Calu3 (cell line): ENCODE data around the gene TRMT2A. TPM values are rescaled to one million over a fixed set of nuclear protein-coding genes. Genes with fewer than 3 reads are reported as not detected.

Source experiments
- BruUV-seq: library from RNA; stranded (reverse); fragments of 400-500 nt; replicated peaks from 2 replicates; lab custom pipeline; 2021; lab: Mats Ljungman, UMichigan
- CTCF ChIA-PET: fragments of 300-600 bp; sonication (Branson Sonifier 250); formaldehyde crosslinking; loops from one replicate; lab custom pipeline; 2022; ENCODE audit warnings: antibody characterized with exemption; lab: Charles Lee
- DNase-seq: peaks from one replicate; pipeline ENCODE4 v3.0.0; 2022
- H3K27ac Mint-ChIP-seq: one replicate; pipeline ENCODE4 v1.8.0; 2022; ENCODE audit warnings: mixed read lengths; ENCODE audit not compliant: unreplicated experiment
- H3K27me3 Mint-ChIP-seq: one replicate; pipeline ENCODE4 v1.8.0; 2022; ENCODE audit warnings: mixed read lengths; ENCODE audit not compliant: unreplicated experiment
- H3K36me3 Mint-ChIP-seq: one replicate; pipeline ENCODE4 v1.8.0; 2022; ENCODE audit warnings: mild to moderate bottlenecking, moderate library complexity, mixed read lengths; ENCODE audit not compliant: insufficient read depth, unreplicated experiment
- H3K4me1 Mint-ChIP-seq: one replicate; pipeline ENCODE4 v1.8.0; 2022; ENCODE audit warnings: mild to moderate bottlenecking, low read depth, mixed read lengths; ENCODE audit not compliant: unreplicated experiment
- H3K4me3 Mint-ChIP-seq: one replicate; pipeline ENCODE4 v1.8.0; 2022; ENCODE audit warnings: mild to moderate bottlenecking, low read depth, moderate library complexity, mixed read lengths; ENCODE audit not compliant: unreplicated experiment
- H3K9me3 Mint-ChIP-seq: one replicate; pipeline ENCODE4 v1.8.0; 2022; ENCODE audit warnings: low read depth, mixed read lengths; ENCODE audit not compliant: unreplicated experiment
- intact Hi-C: fragments of 100-400 bp; cut with micrococcal nuclease; formaldehyde crosslinking; loops from one replicate; pipeline ENCODE4 v1.10.0; 2022; ENCODE audit not compliant: unreplicated experiment
- total RNA-seq: library from RNA; stranded (reverse); gene quantifications from 2 replicates; pipeline ENCODE4 v1.2.3, GENCODE V29; 2022
- TF ChIP-seq, protein P1 (sequence below): fragments of 200-600 bp; IDR thresholded peaks from one replicate; pipeline ENCODE4 v1.8.0; 2022; ENCODE audit warnings: antibody characterized with exemption; ENCODE audit not compliant: unreplicated experiment

TRMT2A gene
- total RNA-seq, 1 experiment from 2014 or later = 63.0 TPM

DNA sequence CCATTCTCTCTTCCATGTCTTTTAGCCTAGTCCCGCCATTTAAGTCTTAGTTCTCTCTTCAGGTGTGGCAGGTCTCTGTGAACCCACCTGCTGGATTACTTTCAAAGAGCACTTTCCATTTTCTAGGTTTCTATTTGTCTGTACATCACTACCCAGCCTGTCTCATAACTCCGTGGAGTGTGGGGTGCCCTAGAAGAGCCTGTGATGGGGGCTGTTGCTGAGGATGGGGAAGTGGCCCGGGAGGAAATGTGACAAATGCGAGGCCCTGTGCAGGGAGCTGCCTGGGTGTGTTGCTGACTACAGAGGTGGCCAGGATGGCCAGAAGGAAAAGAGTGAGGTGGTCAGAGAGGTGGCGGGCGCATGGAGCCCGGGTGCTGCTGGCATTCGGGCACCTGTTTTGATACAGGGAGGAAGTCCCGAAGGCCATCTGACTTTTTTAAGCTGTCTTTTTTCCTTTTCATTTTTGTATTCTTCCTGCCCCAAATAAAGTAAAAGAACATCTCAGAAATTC, 26.2 kb downstream of the TRMT2A start:
- CTCF ChIA-PET = no interaction called here
- Mint-ChIP-seq H3K9me3 (no peaks in the 10 kb centered on the region), H3K27me3 (no peaks in the 10 kb centered on the region), H3K27ac (no peak overlapping the region), H3K36me3 (peaks cover 76% of the 10 kb centered on the region), H3K4me3 (no peak overlapping the region), H3K4me1 (no peaks in the 10 kb centered on the region)
- BruUV-seq = no TSS peak
- TF ChIP-seq, protein P1, sequence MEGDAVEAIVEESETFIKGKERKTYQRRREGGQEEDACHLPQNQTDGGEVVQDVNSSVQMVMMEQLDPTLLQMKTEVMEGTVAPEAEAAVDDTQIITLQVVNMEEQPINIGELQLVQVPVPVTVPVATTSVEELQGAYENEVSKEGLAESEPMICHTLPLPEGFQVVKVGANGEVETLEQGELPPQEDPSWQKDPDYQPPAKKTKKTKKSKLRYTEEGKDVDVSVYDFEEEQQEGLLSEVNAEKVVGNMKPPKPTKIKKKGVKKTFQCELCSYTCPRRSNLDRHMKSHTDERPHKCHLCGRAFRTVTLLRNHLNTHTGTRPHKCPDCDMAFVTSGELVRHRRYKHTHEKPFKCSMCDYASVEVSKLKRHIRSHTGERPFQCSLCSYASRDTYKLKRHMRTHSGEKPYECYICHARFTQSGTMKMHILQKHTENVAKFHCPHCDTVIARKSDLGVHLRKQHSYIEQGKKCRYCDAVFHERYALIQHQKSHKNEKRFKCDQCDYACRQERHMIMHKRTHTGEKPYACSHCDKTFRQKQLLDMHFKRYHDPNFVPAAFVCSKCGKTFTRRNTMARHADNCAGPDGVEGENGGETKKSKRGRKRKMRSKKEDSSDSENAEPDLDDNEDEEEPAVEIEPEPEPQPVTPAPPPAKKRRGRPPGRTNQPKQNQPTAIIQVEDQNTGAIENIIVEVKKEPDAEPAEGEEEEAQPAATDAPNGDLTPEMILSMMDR = no peak
- intact Hi-C loops = no loop called here
- DNase-seq = no peak

DNA sequence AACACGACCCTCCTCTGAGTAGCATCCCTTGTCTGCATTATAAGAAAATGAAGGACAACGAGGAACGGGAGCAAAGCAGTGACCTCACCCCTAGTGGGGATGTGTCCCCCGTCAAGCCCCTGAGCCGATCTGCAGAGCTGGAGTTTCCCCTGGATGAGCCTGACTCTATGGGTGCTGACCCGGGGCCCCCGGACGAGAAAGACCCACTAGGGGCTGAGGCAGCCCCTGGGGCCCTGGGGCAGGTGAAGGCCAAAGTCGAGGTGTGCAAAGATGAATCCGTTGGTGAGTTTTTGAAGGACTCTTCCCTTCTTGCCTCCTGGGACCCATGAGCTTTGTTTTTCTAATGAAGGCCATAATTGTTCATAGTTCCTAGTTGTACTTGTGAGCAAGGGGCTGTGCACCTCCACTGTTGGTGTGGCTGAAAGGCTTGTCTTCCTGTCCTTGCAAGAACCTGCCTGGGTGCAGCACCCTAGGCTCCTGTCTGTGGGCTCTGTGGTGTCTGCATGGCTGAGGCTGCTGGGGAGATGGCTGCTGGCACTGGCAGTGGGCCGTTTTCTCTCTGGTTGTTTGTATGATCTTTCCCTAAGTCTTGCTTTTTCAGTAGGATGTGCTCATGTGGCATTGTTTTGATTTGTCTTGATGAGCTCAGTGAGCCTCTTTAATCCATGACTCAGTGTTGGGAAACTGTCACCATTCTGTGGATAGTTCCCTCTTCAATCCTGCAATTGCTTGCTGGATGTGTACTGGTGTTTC, 26.9 kb downstream of the TRMT2A start:
- Mint-ChIP-seq H3K36me3 (peaks cover 76% of the 10 kb centered on the region), H3K27ac (no peak overlapping the region), H3K27me3 (no peaks in the 10 kb centered on the region), H3K4me3 (no peak overlapping the region), H3K4me1 (no peaks in the 10 kb centered on the region), H3K9me3 (no peaks in the 10 kb centered on the region)
- intact Hi-C loops = no loop called here
- no TSS peak for BruUV-seq
- CTCF ChIA-PET = no interaction called here
- TF ChIP-seq, protein P1 = no peak
- no peak for DNase-seq

DNA sequence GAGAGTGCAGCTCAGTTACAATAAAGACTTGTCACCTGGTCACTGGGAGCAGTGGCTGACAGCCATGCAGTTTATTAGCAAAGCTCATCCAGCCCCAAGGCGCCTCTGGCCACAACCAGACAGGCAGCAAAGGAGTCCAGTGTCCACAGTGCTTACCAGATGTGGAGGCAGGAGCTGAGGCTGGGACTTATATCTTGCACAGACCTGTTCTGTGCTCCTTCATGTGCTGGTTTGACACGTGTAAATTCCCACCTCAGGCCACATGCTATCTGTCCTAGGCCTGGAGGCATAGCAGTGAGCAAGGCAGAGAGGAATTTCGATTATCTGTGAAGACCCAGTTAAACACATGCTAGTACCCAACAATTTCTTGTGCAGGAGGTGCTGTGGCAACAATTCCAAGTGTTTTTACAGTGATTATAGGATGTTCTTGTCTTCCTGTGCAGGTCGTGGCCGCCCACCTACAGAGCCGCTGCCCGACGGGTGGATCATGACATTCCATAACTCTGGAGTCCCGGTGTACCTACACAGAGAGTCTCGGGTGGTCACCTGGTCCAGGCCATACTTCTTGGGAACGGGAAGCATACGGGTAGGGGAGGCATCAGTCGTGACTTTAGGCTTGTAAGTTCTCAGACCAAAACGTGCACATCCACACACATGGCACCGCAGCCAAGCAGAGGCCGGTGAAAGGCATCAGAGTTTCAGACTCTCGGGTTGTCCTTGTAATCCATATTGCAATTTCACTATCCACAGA, 27.6 kb downstream of the TRMT2A start:
- no TSS peak for BruUV-seq
- H3K4me3 Mint-ChIP-seq = no peak overlapping the region
- intact Hi-C loops = no loop called here
- no peaks in the 10 kb centered on the region for H3K9me3 Mint-ChIP-seq
- CTCF ChIA-PET = no interaction called here
- peaks cover 75% of the 10 kb centered on the region for H3K36me3 Mint-ChIP-seq
- peaks cover 6% of the 10 kb centered on the region for H3K4me1 Mint-ChIP-seq
- H3K27me3 Mint-ChIP-seq = no peaks in the 10 kb centered on the region
- TF ChIP-seq, protein P1 = no peak
- no peak overlapping the region for H3K27ac Mint-ChIP-seq
- no peak for DNase-seq

DNA sequence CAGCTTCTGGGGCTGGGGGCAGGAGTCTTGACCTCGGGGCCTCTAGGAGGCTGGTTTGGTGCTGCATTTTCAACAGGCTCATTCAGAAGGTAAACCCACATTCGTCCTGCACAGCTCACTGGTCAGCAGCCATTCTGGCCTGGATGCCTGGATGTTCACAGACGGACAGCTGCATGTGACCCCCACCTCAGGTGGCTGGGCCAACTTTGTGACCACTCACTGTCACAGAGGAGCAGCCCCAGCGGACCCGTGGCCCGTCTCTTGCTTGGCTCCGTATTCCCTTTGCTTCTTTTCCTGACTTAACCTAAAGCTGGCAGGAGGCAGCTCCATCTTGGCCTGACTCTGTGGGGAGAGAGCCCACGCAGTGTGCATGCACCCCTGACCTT, 28.8 kb downstream of the TRMT2A start:
- Mint-ChIP-seq H3K4me3 (no peak overlapping the region), H3K36me3 (peaks cover 78% of the 10 kb centered on the region), H3K9me3 (no peaks in the 10 kb centered on the region), H3K27me3 (no peaks in the 10 kb centered on the region), H3K4me1 (peaks cover 17% of the 10 kb centered on the region), H3K27ac (no peak overlapping the region)
- TF ChIP-seq, protein P1 = no peak
- intact Hi-C loops = no loop called here
- no TSS peak for BruUV-seq
- no peak for DNase-seq
- CTCF ChIA-PET = no interaction called here
